HCT116 (cell line): ENCODE measurements around the gene GPNMB.

Source experiments
- EGR1 ChIP-seq: IDR thresholded peaks from 2 replicates; pipeline ENCODE4 v1.6.1; 2012; ENCODE audit warnings: low read depth
- EZH2 ChIP-seq: fragments of 200-600 bp; sonication (generic); IDR thresholded peaks from 2 replicates; pipeline ENCODE4 v1.6.1; 2017; ENCODE audit warnings: antibody characterized with exemption, mixed run types
- POLR2AphosphoS5 ChIP-seq: IDR thresholded peaks from 2 replicates; pipeline ENCODE4 v1.6.1; 2011; ENCODE audit warnings: mild to moderate bottlenecking, low read depth, low read length, moderate library complexity
- RAD21 ChIP-seq: IDR thresholded peaks from 2 replicates; pipeline ENCODE4 v1.6.1; 2012; ENCODE audit warnings: low read depth, mild to moderate bottlenecking
- SP1 ChIP-seq: IDR thresholded peaks from 2 replicates; pipeline ENCODE4 v1.6.1; 2012; ENCODE audit warnings: low read depth
- ZNF274 ChIP-seq: fragments of 200-500 bp; sonication (Bioruptor generic); IDR thresholded peaks from 2 replicates; pipeline ENCODE4 v1.6.1; 2014; ENCODE audit warnings: mild to moderate bottlenecking, low read depth, low read length, inconsistent platforms
- TF ChIP-seq, protein P1 (sequence below), 3 experiments: fragments of 200-600 bp in 1 of 3; sonication (generic) in 1 of 3; IDR thresholded peaks in 2 of 3; conservative IDR thresholded peaks in 1 of 3; 2 replicates each; pipeline ENCODE4 v1.5.1; 2012 to 2017; ENCODE audit warnings: low read depth in 2 of 3, low read length in 2 of 3, antibody characterized with exemption in 1 of 3, borderline replicate concordance in 1 of 3, control low read depth in 1 of 3, mild to moderate bottlenecking in 1 of 3, mixed read lengths in 1 of 3, mixed run types in 1 of 3, moderate library complexity in 1 of 3; ENCODE audit not compliant: insufficient read depth in 1 of 3
- TF ChIP-seq, protein P2 (sequence below): IDR thresholded peaks from 2 replicates; pipeline ENCODE4 v1.6.1; 2012
- TF ChIP-seq, protein P3 (sequence below): IDR thresholded peaks from 2 replicates; pipeline ENCODE4 v1.6.1; 2012
- TF ChIP-seq, protein P4 (sequence below): IDR thresholded peaks from 2 replicates; pipeline ENCODE4 v1.6.1; 2011; ENCODE audit warnings: mild to moderate bottlenecking, low read length, moderate library complexity; ENCODE audit not compliant: insufficient replicate concordance; ENCODE audit errors: extremely low read depth

DNA sequence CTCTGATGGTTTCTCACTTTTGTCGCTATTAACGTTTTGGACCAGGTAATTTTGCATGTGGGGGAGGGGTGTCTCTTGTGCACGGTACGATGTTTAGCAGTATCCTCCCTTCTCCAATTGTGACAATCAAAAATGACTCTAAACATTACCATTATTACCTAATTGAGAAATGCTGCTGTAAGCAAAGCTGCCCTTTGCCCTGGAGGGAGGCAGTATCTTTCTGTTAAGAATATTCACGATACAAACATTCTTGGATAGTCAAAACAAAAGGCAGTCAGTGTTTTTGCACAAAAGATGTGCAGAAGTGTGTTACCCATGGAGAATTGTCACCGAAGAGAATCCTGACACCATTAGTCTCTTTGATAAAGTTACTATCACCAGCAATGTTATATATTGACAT is 62.2 kb downstream of the GPNMB start:
- TF ChIP-seq RAD21 (no peak), POLR2AphosphoS5 (no peak), EZH2 (no peak), EGR1 (no peak), ZNF274 (no peak), SP1 (no peak)
- TF ChIP-seq, protein P1, sequence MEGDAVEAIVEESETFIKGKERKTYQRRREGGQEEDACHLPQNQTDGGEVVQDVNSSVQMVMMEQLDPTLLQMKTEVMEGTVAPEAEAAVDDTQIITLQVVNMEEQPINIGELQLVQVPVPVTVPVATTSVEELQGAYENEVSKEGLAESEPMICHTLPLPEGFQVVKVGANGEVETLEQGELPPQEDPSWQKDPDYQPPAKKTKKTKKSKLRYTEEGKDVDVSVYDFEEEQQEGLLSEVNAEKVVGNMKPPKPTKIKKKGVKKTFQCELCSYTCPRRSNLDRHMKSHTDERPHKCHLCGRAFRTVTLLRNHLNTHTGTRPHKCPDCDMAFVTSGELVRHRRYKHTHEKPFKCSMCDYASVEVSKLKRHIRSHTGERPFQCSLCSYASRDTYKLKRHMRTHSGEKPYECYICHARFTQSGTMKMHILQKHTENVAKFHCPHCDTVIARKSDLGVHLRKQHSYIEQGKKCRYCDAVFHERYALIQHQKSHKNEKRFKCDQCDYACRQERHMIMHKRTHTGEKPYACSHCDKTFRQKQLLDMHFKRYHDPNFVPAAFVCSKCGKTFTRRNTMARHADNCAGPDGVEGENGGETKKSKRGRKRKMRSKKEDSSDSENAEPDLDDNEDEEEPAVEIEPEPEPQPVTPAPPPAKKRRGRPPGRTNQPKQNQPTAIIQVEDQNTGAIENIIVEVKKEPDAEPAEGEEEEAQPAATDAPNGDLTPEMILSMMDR (IDR thresholded peaks at IDR 0.05 in 2 of 3, conservative IDR thresholded peaks at IDR 0.05 in 1 of 3; ENCODE audit: borderline replicate concordance in 1 of 3, insufficient read depth in 1 of 3, low read depth in 2 of 3, low read length in 2 of 3): no peak
- TF ChIP-seq, protein P2, sequence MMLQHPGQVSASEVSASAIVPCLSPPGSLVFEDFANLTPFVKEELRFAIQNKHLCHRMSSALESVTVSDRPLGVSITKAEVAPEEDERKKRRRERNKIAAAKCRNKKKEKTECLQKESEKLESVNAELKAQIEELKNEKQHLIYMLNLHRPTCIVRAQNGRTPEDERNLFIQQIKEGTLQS: no peak
- TF ChIP-seq, protein P3, sequence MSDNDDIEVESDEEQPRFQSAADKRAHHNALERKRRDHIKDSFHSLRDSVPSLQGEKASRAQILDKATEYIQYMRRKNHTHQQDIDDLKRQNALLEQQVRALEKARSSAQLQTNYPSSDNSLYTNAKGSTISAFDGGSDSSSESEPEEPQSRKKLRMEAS: no peak
- TF ChIP-seq, protein P4, sequence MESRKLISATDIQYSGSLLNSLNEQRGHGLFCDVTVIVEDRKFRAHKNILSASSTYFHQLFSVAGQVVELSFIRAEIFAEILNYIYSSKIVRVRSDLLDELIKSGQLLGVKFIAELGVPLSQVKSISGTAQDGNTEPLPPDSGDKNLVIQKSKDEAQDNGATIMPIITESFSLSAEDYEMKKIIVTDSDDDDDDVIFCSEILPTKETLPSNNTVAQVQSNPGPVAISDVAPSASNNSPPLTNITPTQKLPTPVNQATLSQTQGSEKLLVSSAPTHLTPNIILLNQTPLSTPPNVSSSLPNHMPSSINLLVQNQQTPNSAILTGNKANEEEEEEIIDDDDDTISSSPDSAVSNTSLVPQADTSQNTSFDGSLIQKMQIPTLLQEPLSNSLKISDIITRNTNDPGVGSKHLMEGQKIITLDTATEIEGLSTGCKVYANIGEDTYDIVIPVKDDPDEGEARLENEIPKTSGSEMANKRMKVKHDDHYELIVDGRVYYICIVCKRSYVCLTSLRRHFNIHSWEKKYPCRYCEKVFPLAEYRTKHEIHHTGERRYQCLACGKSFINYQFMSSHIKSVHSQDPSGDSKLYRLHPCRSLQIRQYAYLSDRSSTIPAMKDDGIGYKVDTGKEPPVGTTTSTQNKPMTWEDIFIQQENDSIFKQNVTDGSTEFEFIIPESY: no peak
